Measurements from ENCODE around the gene SLC11A2. TPM values are rescaled to one million over a fixed set of nuclear protein-coding genes. Genes with fewer than 3 reads are reported as not detected.

SLC11A2 gene
- total RNA-seq, 8 experiments from 2014 or later = 20.6 to 55.2 (median 31.5) TPM

GRCh38 chr12:51048661-51049251 lies 22.6 kb upstream of the SLC11A2 start:
- in situ Hi-C loops (cut with MboI; ENCODE audit: low pct_unique_long_range_greater_than_20kb in 2 of 9, low sequenced_read_pairs in 9 of 9, unreplicated experiment in 9 of 9) = loop anchor here in 1 of 9 experiments (25.0 kb wide), 1 partner anchor 289 kb away; the partner anchor contains the start of gene CELA1

DNA sequence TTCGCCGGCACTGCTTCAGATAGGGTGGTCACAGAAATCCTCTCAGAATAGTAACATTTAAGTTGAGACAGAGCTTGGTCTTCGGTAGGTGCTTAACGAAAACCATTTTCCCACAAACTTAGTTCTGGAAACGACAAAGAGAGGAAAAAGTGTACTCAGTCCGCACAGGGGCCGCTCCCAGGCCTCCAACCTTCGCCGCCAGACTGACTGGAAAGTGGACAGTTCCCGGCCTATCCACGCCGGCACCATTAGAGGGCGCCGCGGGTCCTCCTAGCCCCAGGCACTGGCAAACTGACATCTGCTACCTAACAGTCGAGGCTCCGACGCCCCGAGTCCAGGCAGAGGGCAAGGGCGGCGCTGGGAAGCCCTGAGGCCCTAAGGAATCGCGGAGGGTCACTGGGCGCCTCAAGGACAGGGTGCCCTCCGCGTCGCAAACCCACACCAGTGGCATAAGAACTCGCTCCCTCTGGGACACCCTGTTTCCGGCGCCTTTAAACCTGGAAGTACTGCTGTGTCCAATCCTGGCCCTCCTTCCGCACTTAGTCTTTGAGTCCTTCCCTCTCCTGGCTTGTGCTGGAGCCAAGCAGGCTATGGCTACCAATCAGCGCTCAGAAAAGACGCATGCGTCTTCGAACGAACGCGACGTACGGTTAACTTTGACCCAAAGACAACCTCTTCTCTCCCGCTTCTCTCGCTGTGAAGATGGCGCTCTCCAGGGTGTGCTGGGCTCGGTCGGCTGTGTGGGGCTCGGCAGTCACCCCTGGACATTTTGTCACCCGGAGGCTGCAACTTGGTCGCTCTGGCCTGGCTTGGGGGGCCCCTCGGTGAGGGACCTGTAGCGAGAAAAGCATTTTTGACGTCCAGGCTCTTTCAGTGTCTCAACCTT lies 21.7 kb upstream of the SLC11A2 start, which contains the start of gene LETMD1:
TSS of gene LETMD1 (plus strand) at position 673 of the 886 bp plus-strand sequence. CDS start at position 703, 30 bp downstream.
- ATAC-seq (replicated peaks in 6 of 8) = peak; percentile 97 to 99 (median 98)
- peak within 1 kb of the TSS; percentile 80 for H3K27ac ChIP-seq
- peaks cover 13 to 16% of the 10 kb centered on the region in 2 donors for H3K4me1 ChIP-seq (replicated peaks in 1 of 2)
- H3K4me3 ChIP-seq = peak within 1 kb of the TSS; percentile 51 to 67 (median 63)
- 0 to 23% (median 5%) methylated on average over 2 to 15 of the region's 51 CpGs; no CpG with 5 or more reads in 1 of the 10 experiments for WGBS, 10 experiments
- in situ Hi-C loops (cut with MboI; ENCODE audit: low pct_unique_long_range_greater_than_20kb in 2 of 9, low sequenced_read_pairs in 9 of 9, unreplicated experiment in 9 of 9) = loop anchor here in 1 of 9 experiments (25.0 kb wide), 1 partner anchor 289 kb away; the partner anchor contains the start of gene CELA1

More at GRCh38 chr12:51048661-51049251, 22.6 kb upstream of the SLC11A2 start:
- Histone ChIP-seq H3K4me3 (peak overlapping the region; percentile 51 to 67 (median 63)), H3K4me1 (replicated peaks in 1 of 2) (peaks cover 13 to 16% of the 10 kb centered on the region in 2 donors), H3K27ac (peak overlapping the region; percentile 66 to 80)
- peak in 1 of 8 experiments; percentile 1 for ATAC-seq (replicated peaks in 6 of 8)
- 14 to 68% (median 26%) methylated on average over 1 to 13 of the region's 14 CpGs; no CpG with 5 or more reads in 2 of the 10 experiments for WGBS, 10 experiments

DNA sequence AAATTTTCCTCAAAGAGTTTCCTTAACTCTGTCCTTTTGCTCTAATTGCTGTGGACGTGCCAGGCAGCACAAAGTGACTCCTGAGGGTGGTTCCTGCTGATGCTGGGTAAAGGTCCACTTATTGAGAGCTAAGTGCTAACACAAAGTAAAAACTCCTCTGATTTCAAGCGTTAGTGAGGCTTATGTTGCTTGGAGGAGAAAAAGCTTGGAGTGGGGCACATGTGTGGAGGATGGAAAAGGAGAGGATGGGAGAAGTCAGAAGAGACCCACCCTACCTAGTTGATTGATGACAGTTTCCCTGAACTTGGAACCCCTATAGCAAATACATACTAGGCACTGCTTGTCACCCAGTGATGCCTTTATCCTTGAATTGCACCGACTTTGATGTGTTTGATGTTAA lies 10.1 kb upstream of the SLC11A2 start:
- WGBS, 10 experiments = 18 to 84% (median 79%) methylated on average over 1 to 3 of the region's 3 CpGs; no CpG with 5 or more reads in 3 of the 10 experiments
- in situ Hi-C loops (cut with MboI; ENCODE audit: low pct_unique_long_range_greater_than_20kb in 2 of 9, low sequenced_read_pairs in 9 of 9, unreplicated experiment in 9 of 9) = loop anchor here in 1 of 9 experiments (25.0 kb wide), 1 partner anchor 301 kb away; the partner anchor contains the start of gene CELA1
- Histone ChIP-seq H3K4me3 (no peak overlapping the region), H3K4me1 (replicated peaks in 1 of 2) (peaks cover 0 to 2% of the 10 kb centered on the region in 2 donors), H3K27ac (no peak overlapping the region)
- no peak for ATAC-seq (replicated peaks in 6 of 8)

DNA sequence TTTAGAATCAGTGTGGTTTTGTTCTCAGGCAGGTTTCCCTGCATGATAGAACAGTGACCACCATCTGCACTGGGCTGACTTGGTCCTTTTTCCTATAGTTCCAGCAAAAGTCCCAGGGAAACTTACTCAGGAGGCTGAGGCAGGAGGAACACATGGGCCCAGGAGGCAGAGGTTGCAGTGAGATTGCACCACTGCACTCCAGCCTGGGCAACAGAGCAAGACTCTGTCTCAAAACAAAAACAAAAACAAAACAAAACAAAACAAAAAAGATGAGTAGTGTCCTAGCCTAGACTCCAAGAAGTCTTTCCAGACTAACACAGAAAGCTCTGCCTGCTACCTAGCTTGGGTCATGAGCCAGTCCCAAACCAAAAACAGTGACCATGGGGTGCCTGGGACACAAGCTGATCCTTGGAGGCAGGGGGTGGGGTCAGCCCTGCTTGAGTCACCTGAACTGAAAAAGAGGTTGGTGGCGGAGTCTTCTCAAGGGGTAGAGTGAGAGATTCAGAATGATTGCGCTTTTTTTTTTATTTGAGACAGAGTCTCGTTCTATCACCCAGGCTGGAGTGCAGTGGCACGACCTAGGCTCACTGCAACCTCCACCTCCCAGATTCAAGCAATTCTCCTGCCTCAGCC lies 7.4 kb upstream of the SLC11A2 start:
- Histone ChIP-seq H3K27ac (no peak overlapping the region), H3K4me1 (replicated peaks in 1 of 2) (peaks cover 0 to 2% of the 10 kb centered on the region in 2 donors), H3K4me3 (no peak overlapping the region)
- in situ Hi-C loops (cut with MboI; ENCODE audit: low pct_unique_long_range_greater_than_20kb in 2 of 9, low sequenced_read_pairs in 9 of 9, unreplicated experiment in 9 of 9) = loop anchor here in 1 of 9 experiments (25.0 kb wide), 1 partner anchor 304 kb away; the partner anchor contains the start of gene CELA1
- WGBS, 10 experiments = 93 to 100% methylated on average over 1 to 2 of the region's 4 CpGs; no CpG with 5 or more reads in 8 of the 10 experiments
- ATAC-seq (replicated peaks in 6 of 8) = no peak

DNA sequence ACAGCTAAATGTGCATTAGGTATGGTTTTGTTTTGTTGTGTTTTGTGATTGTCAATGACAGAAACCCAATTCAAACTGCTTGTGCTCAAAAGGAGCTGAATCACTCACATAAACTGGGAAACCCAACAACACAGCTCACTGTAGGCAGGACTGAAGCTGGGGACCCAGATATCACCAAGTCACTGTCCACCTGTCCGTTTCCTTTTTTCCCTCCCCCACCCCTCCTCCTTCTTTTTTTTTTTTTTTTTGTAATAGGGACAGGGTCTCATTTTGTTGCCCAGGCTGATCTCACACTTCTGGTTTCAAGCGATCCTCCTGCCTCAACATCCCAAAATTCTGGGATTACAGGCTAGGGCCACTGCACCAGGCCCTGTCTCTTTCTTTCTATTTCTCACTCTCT lies 6.9 kb upstream of the SLC11A2 start:
- peaks cover 0 to 2% of the 10 kb centered on the region in 2 donors for H3K4me1 ChIP-seq (replicated peaks in 1 of 2)
- in situ Hi-C loops (cut with MboI; ENCODE audit: low pct_unique_long_range_greater_than_20kb in 2 of 9, low sequenced_read_pairs in 9 of 9, unreplicated experiment in 9 of 9) = loop anchor here in 1 of 9 experiments (25.0 kb wide), 1 partner anchor 304 kb away; the partner anchor contains the start of gene CELA1
- ATAC-seq (replicated peaks in 6 of 8) = no peak
- H3K4me3 ChIP-seq = no peak overlapping the region
- H3K27ac ChIP-seq = no peak overlapping the region
- WGBS, 10 experiments = 0 to 100% (median 92%) methylated on average over 1 to 2 of the region's 2 CpGs; no CpG with 5 or more reads in 7 of the 10 experiments

DNA sequence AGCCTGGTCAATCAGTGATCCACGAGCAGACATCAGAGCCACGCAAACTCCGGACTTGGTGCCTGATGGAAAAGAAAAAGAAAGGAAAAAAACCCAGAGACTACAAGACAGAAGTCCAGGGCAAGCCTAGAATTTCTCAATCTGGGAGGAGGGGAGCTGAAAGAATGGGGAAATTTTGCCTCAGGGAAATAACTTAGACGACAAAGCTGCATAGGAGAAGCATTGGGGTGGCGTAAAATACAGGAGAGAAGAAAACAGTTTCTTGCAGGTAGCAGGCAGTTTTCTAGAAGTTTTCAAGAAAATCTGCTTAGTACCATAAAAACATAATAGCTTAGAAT lies 2.6 kb upstream of the SLC11A2 start:
- no peak for ATAC-seq (replicated peaks in 6 of 8)
- peaks cover 9 to 13% of the 10 kb centered on the region in 2 donors for H3K4me1 ChIP-seq (replicated peaks in 1 of 2)
- in situ Hi-C loops (cut with MboI; ENCODE audit: low pct_unique_long_range_greater_than_20kb in 2 of 9, low sequenced_read_pairs in 9 of 9, unreplicated experiment in 9 of 9) = loop anchor here in 1 of 9 experiments (25.0 kb wide), 1 partner anchor 309 kb away; the partner anchor contains the start of gene CELA1
- H3K27ac ChIP-seq = no peak overlapping the region
- WGBS, 10 experiments = 46 to 80% (median 73%) methylated on average over 1 to 5 of the region's 5 CpGs; no CpG with 5 or more reads in 3 of the 10 experiments
- no peak overlapping the region for H3K4me3 ChIP-seq

DNA sequence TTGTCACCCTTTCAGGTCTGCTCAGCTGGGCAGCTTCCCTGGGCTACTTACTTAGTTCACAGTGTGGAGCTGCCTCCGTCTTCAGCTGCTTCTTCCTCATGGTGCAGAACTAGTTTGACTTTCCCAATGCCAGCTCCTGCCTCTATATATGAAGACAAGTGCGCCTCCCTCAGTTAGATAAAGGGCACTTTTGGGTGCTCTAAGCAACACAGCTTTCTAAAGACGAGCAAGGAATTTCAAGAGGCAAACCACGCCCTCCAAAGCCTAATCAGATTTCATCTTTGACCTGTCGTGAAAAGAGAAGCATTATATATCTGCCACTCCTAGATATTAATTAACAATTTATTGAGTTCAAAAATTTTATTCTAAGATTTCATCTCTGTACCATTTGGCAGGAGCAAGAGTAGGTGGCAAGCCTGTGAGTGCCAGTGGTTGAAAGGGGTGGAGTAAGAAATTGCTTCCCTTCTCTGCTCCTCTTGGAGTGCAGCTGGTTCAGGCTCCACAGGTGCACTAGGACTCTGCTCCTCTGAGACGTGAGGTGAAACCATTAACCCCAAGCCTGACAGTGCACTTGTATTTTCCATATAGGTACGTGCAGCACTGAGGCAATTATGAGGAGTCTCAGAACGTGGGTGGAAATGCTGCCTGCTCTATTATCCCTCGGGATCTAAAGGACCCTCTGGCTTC lies 2.1 kb upstream of the SLC11A2 start:
- WGBS, 10 experiments = 0 to 59% (median 40%) methylated on average over 1 to 6 of the region's 9 CpGs; no CpG with 5 or more reads in 1 of the 10 experiments
- in situ Hi-C loops (cut with MboI; ENCODE audit: low pct_unique_long_range_greater_than_20kb in 2 of 9, low sequenced_read_pairs in 9 of 9, unreplicated experiment in 9 of 9) = loop anchor here in 1 of 9 experiments (25.0 kb wide), 1 partner anchor 309 kb away; the partner anchor contains the start of gene CELA1
- Histone ChIP-seq H3K4me1 (replicated peaks in 1 of 2) (peaks cover 9 to 14% of the 10 kb centered on the region in 2 donors), H3K4me3 (no peak overlapping the region), H3K27ac (no peak overlapping the region)
- ATAC-seq (replicated peaks in 6 of 8) = peak in 3 of 8 experiments; percentile 3 to 10 (median 7)

GRCh38 chr12:51027342-51027835 lies 1.2 kb upstream of the SLC11A2 start:
- in situ Hi-C loops (cut with MboI; ENCODE audit: low pct_unique_long_range_greater_than_20kb in 2 of 9, low sequenced_read_pairs in 9 of 9, unreplicated experiment in 9 of 9) = loop anchor here in 1 of 9 experiments (25.0 kb wide), 1 partner anchor 310 kb away; the partner anchor contains the start of gene CELA1
- 80 to 100% (median 93%) methylated on average over 2 to 13 of the region's 15 CpGs; no CpG with 5 or more reads in 1 of the 10 experiments for WGBS, 10 experiments

DNA sequence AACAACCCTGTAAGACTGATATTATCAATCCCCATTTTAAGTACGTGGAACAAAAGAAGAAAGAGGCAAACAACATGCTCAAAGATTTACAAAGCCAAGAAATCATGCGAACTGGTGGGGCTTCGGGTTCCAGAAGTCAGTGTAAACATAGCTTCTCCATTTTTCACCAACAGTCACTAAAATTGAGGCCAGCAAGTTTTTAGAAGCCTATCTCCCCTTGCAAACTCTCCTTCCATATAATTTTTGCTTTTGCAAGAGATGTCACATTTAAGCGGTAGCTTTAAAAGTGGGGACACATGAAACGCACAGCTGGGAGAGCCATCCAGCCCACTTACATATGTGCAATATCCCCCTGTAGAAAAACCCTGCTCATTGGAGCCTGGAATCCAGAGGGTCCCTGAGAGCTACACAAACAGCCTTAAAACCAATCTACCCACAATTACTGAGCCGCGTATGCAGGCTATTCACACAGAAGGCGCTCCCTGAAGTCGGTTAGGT lies 797 bp downstream of the SLC11A2 start:
- H3K27ac ChIP-seq = peak overlapping the region; percentile 87 to 92
- peaks cover 9 to 14% of the 10 kb centered on the region in 2 donors for H3K4me1 ChIP-seq (replicated peaks in 1 of 2)
- ATAC-seq (replicated peaks in 6 of 8) = no peak
- in situ Hi-C loops (cut with MboI; ENCODE audit: low pct_unique_long_range_greater_than_20kb in 2 of 9, low sequenced_read_pairs in 9 of 9, unreplicated experiment in 9 of 9) = loop anchor here in 1 of 9 experiments (25.0 kb wide), 1 partner anchor 312 kb away; the partner anchor contains the start of gene CELA1
- peak overlapping the region; percentile 45 to 80 (median 67) for H3K4me3 ChIP-seq
- WGBS, 10 experiments = 0 to 20% (median 2%) methylated on average over 1 to 8 of the region's 9 CpGs; no CpG with 5 or more reads in 1 of the 10 experiments

More at GRCh38 chr12:51027342-51027835, 1.2 kb upstream of the SLC11A2 start:
- no peak for ATAC-seq (replicated peaks in 6 of 8)
- H3K4me3 ChIP-seq = no peak overlapping the region
- peaks cover 9 to 14% of the 10 kb centered on the region in 2 donors for H3K4me1 ChIP-seq (replicated peaks in 1 of 2)
- H3K27ac ChIP-seq = no peak overlapping the region

GRCh38 chr12:51023625-51024382 lies 2.4 kb downstream of the SLC11A2 start:
- peak overlapping the region in 4 of 5 donors; percentile 52 to 80 (median 69) for H3K4me3 ChIP-seq
- 31 to 83% (median 66%) methylated on average over 2 to 4 of the region's 4 CpGs; no CpG with 5 or more reads in 3 of the 10 experiments for WGBS, 10 experiments
- peak overlapping the region; percentile 1 to 12 for H3K27ac ChIP-seq
- H3K4me1 ChIP-seq (replicated peaks in 1 of 2) = peaks cover 9 to 14% of the 10 kb centered on the region in 2 donors
- in situ Hi-C loops (cut with MboI; ENCODE audit: low pct_unique_long_range_greater_than_20kb in 2 of 9, low sequenced_read_pairs in 9 of 9, unreplicated experiment in 9 of 9) = loop anchor here in 1 of 9 experiments (25.0 kb wide), 1 partner anchor 212 kb away; no protein-coding TSS in a partner anchor
- ATAC-seq (replicated peaks in 6 of 8) = no peak

Measured in motor neuron (in vitro differentiated cells).